ENCODE data around the gene AMPD1.

AMPD1 gene

DNA sequence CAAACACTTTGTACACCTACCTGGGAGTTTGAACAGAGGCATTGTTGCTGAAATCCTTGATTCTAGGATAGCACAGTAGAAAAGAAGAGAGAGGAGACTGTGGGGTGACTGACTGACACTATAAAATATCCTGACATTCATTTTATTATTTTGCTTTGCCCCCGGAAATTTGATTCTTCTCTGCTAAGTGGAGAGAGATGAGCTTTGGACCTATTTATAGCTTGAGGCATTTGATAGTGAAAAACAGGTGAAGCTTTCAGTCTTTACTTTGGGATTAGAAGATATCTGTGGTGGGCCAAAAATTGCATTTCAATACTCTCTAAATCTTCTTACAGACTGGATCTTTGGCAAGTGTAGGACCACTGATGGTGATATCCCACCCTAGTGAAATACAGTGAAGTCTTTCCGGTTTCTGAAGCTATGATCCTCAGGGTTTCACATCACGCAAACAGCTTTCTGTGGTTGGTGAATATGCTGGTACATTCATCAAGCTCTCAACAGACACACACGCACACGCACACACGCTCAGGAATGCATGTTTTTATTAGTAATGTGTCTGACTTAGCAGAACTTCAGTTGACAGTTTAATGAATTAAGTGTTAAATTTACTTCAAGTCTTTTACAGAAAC lies at the start of gene AMPD1:
AMPD1 (minus strand) TSS at position 117 of the 629 bp plus-strand sequence; CDS start at position 42, 75 bp downstream.
- no peak for DNase-seq

GRCh38 chr1:114741963-114742746 lies 46.8 kb upstream of the AMPD1 start:
- no peak for DNase-seq

- DNase-seq: no peak
These were observed 45.0 kb upstream of the AMPD1 start for GRCh38 chr1:114740331-114740730.

GRCh38 chr1:114737314-114737849 lies 42.0 kb upstream of the AMPD1 start:
- DNase-seq: no peak

- no peak for DNase-seq
These were observed 40.1 kb upstream of the AMPD1 start for GRCh38 chr1:114735479-114735878.

- no peak for DNase-seq
These were observed 34.4 kb upstream of the AMPD1 start for GRCh38 chr1:114729782-114730181.

DNA sequence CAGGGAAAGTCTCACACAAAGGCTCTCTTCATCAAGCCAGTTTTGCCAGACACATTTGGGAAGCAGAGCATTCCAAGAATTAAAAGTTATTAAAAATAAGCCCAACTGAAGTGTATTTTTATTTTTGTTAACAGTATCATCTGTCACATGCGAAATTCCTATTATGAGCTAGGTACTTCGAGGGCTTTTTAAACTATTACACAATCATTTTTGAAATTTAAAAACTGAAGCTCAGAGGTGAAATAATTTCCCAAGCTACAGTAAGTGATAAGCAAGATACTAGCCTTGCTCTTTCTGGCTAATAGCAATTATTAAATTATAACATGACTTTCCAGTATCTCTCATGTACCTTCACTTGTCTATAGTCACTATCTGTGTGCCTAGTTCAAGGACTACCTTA lies 33.2 kb upstream of the AMPD1 start:
- no peak for DNase-seq

- no peak for DNase-seq
These were observed 29.9 kb upstream of the AMPD1 start for GRCh38 chr1:114725230-114725629.

- DNase-seq: no peak
These were observed 28.6 kb upstream of the AMPD1 start for GRCh38 chr1:114723915-114724314.

DNA sequence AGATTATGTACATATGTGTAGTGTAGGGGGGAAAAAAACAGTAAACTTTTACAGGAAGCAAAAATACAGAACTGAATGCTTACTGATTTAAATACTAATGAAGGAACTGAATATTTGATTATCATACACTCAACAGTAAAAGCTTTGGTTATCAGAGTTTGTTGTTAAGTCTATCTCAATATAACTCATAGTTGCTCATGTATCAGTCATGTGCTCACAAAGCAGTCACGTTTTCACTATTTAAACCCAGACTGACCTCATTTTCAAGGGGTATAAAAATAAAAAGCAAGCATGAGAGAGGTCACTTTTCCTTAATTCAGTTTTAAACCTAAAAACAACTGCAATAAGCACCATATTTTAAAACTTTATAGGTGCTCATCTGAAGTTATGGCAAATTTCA lies 28.1 kb upstream of the AMPD1 start:
- DNase-seq: no peak

DNA sequence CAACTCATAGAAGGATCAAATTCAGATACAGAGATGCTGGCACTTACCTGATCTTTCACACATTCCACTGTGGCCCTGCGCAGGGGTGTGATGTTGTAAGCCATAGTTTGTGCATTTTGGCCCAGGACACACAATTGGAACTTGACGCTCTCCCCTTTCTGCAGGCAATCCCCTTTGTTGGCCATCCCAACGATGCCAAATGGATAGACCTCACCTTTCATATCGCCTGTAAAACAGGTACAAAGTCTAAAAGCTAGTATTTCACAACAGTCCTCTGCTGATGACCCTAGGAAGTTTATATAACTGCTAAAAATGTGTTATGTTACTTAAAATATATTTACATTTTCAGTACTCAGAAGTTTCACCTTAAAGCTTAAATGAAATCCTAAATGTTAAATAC lies 25.1 kb upstream of the AMPD1 start:
- DNase-seq: no peak

DNA sequence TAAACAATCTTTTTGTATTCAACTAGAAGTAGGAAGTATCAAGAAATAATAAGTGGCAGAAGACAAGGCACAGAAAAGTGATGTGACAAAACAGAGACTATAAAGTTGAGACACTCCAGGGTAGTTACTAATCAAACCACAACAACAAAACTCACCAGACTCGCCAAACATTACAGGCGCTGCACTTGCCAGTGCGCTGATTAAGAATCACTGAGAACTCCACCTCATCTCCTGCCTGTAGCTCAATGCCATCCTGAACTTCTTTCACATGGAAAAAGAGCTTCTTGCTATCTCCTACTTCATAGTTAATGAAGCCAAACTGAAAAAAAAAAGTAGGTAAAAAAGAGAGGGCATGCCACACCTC lies 24.1 kb upstream of the AMPD1 start:
- no peak for DNase-seq

GRCh38 chr1:114718661-114719423 lies 23.5 kb upstream of the AMPD1 start:
- no peak for DNase-seq

DNA sequence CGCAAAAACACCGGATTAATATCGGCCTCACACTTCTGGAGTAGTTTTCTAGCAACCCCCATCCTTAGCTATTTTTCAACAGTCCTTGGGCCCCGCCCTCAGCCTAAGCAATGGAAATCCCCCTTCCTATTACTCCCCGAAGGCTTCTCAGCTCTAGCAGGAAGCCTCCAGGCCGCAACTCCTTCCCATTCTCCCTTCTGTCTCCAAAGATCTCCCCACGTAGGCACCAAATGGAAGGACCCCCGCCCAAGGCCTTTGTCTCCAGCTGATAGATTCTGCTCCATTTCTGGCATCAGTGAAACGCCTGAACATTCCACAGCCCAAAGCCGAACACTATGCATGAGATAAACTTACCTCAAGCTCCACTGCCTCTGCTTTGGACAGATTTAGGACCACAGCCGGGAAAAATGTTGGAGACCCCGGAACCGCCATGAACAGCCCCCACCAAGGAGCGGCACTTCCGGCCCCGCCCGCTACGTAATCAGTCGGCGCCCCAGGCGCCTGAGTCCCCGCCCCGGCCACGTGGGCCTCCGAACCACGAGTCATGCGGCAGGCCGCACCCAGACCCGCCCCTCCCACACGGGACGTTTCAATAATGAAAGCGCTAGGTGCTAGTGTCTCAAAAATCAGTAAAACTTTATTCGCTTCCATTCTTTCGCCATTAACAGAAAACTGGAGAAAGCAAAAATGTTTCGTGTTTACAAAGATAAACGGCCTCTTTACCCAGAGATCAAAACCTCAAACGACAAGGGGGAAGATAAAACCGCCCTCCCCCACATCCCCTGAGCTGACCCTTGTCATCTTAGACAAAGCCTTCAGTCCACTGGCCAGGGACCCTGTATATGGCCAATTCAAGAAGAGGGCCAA lies 21.2 kb upstream of the AMPD1 start, which contains the start of gene NRAS:
NRAS (minus strand) TSS at position 468 of the 867 bp plus-strand sequence. CDS start 611 bp downstream, outside the sequence.
- peak; percentile 76 for DNase-seq

DNA sequence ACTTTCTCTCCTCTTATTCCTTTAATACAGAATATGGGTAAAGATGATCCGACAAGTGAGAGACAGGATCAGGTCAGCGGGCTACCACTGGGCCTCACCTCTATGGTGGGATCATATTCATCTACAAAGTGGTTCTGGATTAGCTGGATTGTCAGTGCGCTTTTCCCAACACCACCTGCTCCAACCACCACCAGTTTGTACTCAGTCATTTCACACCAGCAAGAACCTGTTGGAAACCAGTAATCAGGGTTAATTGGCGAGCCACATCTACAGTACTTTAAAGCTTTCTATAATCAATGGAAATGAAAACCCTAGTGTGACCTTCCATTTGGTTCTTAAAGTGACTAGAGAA lies 20.6 kb upstream of the AMPD1 start:
- no peak for DNase-seq

DNA sequence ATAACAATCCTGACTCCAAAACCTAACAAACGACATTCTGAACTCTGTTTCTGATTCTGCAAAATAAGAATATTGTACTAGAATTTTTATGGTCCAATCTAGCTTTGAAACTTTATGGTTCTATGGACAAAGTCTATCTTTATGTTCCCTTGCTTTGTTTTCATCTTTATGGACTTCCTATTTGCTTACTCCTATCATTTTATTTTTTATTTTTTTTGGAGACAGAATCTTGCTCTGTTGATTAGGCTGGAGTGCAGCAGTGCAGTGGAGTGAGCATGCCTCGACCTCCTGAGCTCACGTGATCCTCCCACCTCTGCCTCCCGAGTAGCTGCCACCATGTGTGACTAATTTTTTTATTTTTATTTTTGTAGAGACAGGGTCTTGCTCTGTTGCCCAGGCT lies 17.6 kb upstream of the AMPD1 start:
- DNase-seq: no peak

DNA sequence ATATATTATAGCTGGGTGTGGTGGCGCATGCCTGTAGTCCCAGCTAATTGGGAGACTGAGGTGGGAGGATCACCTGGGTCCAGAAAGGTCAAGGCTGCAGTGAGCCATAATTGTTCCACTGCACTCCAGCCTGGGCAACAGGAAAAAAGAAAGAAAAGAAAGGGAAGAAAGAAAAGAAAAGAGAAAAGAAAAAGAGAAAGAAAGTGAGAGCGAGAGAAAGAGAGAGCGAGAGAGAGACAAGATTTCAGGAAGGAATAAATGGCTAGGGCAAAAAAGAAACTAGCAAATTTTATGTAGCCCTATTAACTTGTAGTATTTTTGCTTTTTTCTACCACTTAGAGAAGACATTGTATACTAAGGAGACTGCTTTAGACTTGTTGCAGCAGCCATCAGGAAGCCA lies 15.0 kb upstream of the AMPD1 start:
- no peak for DNase-seq

DNA sequence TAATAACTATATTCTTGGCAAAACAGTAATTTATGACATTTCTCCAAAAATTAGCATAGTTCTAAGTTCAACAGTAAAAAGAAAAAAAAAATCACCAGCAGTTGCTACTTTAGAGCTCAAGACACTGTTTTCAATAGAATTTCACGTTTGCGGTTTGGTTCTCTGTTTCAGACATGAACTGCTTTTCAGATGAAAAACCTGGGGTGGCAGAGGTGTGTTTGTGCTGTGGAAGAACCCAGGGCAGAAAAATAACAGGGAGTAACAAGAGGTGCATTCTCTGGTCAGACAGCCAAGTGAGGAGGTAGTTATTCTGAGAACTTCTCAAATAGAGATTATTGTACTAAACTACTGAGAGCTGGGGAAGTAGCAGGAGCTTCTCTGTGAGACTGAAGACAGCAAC lies 12.3 kb upstream of the AMPD1 start:
- no peak for DNase-seq

GRCh38 chr1:114703242-114703641 lies 7.9 kb upstream of the AMPD1 start:
- DNase-seq: no peak

DNA sequence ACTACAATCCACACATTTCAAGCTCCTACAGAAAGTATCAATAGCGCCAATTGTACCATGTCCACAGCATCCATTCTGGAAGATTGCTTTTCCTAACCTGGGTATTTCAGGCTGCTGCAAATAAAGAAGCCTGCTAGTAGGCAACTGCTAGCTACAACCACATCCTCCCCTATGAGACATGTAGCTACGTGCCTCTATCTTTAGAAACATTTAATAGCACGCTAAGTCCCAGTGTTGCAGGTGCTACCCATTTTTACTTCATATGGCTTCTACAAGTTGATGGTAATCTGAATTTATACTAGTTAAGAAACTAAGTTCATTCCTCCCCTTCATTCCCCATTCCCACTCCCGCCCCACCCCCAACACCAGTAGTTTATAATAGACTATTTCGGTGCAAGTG lies 7.4 kb upstream of the AMPD1 start:
- DNase-seq: no peak

DNA sequence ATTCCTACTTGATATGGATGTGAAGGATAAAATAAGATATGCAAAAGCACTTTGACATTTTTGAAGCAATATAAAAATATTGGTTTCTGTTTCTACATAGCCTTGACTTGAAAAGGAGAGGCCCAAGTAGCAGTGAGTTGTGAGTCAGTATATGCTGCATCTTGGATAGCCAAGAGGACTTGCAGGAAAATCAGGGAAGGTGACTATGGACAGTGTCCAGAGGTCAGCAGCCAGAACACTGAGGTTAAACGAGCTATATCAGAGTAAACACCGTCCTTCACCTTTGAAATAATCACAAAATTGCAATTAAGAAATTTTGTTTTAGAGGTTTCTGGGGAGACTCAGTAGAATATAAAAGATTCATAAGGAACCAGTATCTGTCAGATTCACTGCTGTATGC lies 6.6 kb upstream of the AMPD1 start:
- DNase-seq: no peak

GRCh38 chr1:114700036-114700600 lies 4.8 kb upstream of the AMPD1 start:
- no peak for DNase-seq
